DMS53 treated with DMSO at 0.1 percent for 48 hours (cell line): ENCODE measurements around the gene RDH11.
"Not testable (repeated sequence)": the region's sequence is repeated elsewhere in the genome, so short reads cannot be mapped to it uniquely, and the experiment has no call there.

ENCODE experiments used
- DNase-seq: peaks from one replicate; lab custom pipeline; 2025; ENCODE audit not compliant: unreplicated experiment; lab: John Stamatoyannopoulos, UW

RDH11 gene, protein sequence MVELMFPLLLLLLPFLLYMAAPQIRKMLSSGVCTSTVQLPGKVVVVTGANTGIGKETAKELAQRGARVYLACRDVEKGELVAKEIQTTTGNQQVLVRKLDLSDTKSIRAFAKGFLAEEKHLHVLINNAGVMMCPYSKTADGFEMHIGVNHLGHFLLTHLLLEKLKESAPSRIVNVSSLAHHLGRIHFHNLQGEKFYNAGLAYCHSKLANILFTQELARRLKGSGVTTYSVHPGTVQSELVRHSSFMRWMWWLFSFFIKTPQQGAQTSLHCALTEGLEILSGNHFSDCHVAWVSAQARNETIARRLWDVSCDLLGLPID

DNA sequence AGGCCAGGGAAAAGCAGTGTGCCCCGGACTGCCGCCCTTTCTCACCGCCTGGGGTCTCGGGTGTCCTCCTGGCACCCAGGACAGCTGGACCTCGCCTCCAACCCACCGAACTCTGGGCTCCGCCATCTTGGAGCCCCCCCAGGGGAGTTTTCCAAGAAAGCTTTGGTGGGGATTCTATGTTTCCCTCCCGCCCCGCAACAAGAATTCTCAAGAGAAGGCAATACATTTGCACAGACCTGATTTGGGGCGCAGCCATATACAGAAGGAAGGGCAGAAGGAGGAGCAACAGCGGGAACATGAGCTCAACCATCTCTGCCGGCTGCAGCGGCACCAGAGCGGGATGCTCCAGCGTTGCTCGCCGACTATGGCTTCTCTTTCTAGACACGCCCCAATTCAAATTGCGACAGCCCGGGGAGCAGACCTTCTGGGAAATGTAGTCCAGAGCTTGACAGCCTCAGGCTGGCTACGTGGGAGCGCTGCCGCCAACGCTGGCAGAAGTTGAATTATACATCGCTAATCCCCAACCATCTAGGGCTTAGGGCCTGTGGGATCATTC lies at the start of gene RDH11:
Gene RDH11 (minus strand): TSS at position 371 of the 556 bp plus-strand sequence. CDS start 61 bp downstream, at position 310.
- peak; percentile 82 for DNase-seq

DNA sequence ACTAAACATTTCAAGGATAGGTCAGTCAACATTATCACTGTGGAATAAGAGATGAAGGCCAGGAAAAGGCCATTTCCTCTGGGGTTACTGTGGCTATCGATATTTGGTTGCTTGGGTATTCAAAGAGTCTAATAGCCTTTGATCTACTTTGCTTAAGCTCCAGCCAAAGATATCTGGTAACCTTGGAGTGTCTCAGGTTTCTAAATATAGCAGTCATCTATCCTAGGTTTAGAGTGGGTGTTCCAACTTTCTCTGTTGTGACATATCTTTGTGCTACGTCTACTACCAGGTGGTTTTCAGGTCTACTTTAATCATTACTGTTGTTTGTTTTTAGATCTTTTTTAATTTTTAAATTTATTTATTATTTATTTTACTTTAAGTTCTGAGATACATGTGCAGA lies 48.5 kb upstream of the RDH11 start:
- DNase-seq = no peak

DNA sequence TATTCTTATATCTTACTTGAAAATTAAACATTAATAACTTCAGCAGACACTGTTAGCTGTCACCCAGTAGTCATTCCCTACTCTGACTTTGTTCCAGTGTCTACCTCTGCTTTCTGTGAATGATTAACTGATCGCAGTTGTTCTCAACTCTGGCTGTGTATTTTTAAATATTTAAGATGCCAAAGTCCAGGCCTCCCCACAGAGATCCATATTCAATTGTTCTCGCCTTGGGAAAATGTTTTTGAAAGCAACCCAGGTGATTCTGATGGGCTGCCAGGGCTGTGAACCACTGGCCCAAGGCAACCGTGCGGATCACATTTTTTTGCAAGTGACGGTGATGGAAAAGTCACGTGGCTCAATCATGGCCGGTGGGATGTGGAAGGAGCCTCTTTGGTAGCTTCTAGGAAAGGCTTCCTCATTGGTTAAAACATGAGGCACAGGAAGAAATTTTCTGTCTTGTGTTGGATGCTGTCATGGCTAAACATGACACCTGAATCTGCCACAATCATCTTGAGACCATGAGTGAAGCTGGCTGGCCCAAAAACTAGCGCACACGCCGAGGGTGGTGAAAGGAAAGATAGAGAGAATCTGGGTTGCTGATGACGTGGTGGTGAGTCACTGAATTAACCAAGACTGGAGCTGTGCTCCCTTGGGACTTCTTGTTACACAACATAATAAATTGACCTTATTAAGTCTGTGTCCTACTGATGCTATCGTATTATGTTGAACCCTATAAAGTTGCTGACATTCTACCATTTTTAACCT lies 43.4 kb upstream of the RDH11 start:
- DNase-seq = peak; percentile 75

DNA sequence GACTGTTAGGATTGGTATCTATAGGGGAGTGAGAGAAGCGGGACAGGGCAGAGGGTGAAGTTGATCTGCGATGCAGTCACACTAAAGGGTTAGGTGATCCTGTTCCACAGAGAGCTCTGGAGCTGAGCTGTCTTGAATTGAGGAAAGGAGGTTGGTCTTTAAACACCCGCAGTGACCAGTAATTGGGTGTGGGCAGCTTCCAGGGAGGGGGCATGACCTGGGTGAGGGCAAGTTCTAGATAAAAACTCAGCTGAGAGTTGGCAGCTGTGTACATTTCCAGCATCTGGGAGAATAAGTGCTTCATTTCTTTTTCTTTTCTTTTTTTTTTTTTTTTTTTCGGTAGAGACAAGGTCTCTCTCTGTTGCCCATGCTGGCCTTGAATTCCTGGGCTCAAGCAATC lies 41.2 kb upstream of the RDH11 start:
- no peak for DNase-seq

DNA sequence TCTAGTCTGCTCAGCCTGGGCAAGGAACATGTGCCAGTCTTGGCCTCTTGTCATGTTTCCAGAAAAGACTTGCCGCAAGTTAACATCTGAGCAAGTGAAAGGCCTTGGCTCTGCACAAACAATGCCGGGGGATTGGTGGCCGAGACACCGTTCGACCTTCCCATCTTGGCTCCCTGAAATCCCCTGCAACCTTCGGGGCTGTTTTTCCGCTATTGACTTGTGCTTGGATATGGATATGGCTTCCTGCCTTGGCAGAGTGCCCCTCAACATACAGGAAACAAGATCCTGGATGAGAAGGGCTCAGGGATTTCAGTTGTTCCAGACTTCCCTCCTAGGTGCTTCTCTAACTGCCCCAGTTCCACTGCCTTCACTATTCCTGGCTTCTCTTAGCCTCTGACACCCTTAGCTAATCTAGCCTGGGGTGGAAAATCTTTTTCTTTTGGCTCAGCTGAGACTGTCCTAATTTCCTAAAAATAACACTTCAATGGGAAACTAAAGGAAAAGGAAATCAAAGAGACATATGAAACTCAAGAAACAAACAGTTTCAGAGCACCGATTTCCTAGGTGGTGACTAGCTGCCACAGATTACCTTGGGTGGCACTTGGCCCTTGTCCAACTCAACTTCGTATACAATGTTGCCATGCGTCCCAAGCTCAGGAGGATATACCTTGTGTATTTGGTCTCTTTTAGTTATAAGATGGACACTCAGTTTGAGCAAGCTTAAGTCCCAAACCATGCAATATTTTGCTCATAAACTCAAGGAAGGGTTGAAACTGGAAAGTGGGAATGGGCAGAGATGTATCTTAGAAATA lies 40.0 kb upstream of the RDH11 start:
- DNase-seq = no peak

DNA sequence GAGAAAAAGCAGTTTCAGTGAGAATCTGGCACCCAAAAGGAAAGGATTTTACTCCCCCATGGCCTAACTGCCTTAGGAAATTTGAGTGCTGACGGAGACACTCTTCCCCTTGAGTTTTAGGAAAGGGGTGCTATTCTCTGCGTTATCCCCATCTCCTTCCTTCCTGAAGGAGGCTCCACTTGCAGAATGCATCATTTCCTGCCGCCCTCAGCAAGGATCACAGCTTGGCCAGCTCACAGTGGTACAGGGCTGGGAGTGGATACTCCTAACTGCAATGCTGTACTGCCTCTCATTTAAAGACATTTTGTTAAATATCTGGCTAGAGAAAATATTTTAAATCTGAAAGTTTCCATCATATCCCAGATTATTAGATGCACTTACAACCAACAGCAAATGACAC lies 39.1 kb upstream of the RDH11 start:
- DNase-seq = no peak

DNA sequence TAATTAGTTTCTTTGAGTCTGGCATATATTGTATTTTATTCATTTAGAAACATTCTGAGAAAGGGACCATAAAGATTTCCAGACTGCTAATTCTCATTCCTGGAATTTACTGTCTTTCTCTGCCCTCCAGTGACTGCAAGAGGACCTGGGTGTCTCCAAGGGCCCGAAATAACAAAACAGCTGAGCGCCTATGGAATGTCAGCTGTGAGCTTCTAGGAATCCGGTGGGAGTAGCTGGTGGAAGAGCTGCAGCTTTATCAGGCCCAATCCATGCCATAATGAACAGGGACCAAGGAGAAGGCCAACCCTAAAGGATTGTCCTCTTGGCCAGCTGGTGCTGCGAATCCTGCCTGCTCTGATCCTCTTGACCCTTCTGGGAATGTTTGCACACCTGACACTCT lies 38.1 kb upstream of the RDH11 start:
- peak; percentile 75 for DNase-seq

DNA sequence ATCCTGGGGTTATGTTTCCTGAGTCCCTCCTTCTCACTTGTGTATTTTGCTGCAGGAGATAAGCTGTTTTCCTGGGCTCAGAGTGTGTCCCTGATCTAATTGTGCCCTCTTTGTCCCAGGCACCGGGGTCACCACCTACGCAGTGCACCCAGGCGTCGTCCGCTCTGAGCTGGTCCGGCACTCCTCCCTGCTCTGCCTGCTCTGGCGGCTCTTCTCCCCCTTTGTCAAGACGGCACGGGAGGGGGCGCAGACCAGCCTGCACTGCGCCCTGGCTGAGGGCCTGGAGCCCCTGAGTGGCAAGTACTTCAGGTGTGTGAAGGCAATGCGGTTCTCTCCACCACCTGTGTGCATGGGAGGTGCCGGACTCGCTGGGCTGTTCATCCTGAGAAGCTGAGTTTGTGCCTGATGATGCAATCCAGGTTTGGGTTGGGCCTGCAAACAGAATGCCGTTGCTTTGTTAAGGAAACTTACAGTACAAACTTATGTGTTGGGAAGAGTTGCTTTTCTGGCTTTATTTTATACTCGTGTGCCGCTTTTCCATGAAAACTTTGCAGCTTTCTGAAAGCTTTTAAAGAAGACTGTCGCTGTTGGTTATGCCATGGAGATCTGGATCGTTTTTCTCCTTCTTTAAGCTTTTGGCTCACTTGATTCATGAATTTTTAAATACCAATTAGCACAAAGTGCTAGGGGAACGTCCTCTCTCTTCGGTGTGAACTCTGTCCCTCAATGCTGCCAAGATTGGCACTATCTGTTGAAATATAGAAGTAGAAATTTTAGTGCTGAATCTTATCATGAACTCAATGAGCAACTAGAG lies 33.7 kb upstream of the RDH11 start:
- no peak for DNase-seq

DNA sequence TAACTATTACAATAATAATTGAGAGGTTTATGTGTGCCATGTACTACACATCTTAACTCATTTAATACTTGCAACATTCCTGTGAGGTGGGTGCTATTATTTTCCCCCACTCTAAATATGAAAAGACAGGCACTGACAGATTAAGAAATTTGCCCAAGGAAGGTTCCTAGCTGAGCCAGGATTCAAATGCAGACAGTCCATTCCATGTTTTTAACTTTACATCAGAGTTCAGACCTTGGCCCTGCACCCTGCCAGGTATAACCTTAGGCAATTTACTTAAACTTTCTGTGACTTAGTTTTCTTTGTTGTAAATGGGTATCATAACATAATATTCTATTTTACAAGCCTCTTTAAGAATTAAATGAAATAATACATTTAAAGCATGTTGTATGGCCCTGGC lies 32.7 kb upstream of the RDH11 start:
- no peak for DNase-seq

DNA sequence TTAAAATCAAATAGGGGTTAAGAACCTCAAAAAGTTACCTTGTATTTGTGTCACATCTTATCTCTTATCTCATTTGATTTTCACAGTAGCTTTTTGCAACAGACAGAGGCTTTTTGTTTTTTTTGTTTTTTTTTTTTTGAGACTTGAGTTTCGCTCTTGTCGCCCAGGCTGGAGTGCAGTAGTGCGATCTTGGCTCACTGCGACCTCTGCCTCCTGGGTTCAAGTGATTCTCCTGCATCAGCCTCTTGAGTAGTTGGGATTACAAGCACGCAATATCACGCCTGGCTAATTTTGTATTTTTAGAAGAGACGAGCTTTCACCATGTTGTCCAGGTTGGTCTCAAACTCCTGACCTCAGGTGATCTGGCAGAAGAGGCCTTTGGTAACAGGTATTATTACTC lies 31.8 kb upstream of the RDH11 start:
- no peak for DNase-seq

DNA sequence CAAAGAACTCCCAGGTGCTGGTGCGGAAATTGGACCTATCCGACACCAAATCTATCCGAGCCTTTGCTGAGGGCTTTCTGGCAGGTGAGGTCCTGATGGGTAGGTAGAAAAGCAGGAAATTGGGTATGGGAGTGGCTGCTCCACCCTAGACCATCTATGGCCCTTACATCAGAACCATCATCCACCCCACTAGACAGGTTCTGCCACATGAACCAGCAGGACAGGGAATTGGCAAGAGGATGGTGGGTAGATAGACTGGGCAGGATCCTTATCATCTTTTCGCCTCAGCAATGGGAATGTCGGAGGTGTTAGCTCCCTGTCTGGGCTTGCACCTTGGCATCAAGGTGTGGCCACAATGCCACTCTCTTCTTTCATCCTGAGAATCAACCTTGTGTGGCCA lies 29.6 kb upstream of the RDH11 start:
- DNase-seq = no peak

DNA sequence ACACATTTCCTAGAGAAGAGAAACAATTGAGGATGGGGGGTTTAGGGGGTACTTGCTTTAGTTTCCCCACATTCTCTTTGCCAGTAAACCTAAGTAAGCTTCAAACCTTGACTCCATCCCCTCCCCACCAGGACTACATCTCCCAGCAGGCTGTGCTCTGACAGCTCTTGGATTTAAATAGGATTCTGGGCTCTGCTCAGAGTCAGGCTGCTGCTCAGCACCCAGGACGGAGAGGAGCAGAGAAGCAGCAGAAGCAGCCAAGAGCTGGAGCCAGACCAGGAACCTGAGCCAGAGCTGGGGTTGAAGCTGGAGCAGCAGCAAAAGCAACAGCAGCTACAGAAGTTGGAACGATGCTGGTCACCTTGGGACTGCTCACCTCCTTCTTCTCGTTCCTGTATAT lies 26.7 kb upstream of the RDH11 start:
- DNase-seq = no peak

DNA sequence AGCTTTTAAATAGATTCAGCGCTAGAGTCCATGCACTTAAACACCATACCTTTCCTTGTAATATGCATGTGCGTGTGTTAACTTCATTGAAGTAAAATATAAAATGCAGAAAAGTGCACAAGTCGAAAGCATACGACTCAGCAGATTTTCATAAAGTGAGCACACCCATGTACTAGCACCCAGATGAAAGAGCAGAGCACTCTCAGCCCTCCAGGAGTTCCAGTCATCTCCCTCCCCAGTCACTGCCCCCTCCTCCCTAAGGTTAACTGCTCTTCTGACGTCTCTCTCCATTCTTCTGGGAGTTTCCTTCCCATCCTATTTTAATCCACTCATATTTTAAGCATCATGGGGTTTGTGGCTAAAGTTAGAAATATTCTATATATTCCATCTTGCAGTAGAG lies 26.3 kb upstream of the RDH11 start:
- no peak for DNase-seq

DNA sequence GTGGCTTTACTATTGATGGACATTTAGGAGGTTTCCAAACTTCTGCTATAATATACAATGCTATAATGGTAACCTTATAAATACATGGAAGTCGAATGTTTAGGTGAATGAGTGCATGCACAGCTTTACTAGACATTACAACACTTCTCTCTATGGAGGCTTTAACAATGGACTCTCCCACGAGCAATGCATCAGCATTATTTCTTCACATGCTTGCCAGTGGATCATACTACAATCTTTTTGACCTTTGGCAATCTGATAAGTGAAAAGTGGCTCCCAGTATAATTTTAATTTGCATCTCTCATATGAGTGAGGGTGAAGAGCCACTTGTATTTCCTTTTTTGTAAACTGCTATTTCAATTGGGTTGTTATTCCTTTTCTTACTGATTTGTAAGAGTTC lies 24.3 kb upstream of the RDH11 start:
- no peak for DNase-seq

DNA sequence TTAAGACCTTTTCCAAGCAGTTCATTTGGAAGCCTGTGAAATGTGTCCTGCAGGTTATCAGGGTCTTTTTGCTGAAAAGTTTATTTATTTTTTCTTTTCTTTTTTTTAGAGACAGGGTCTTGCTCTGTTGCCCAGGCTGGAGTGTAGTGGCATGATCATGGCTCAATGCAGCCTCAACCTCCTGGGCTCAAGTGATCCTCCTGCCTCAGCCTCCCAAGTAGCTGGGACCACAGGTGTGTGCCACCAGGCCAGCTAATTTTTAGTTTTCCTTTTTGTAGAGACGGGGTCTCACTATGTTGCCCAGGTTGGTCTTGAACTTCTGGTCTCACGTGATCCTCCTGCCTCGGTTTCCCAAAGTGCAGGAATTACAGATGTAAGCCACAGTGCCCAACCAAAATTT lies 23.8 kb upstream of the RDH11 start:
- not testable (repeated sequence) for DNase-seq

DNA sequence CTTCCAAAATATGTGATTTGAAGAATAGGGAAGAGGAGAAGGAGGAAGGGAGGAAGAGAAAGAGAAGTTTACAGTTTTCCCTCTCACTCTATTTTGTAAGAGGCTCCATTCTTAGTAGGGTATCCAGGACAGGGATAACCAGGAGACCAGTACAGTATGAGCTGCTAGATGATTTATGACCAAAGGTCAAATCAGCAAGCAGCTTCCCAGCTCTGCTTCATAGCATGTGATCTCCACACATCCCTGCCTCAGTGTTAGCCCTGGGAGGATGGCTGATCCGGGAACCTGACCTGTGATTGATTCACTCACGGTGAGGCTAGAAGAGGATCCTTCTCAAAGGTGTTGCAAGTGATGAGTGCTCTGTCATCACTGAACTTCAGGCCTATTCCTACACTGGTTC lies 22.7 kb upstream of the RDH11 start:
- DNase-seq = no peak

DNA sequence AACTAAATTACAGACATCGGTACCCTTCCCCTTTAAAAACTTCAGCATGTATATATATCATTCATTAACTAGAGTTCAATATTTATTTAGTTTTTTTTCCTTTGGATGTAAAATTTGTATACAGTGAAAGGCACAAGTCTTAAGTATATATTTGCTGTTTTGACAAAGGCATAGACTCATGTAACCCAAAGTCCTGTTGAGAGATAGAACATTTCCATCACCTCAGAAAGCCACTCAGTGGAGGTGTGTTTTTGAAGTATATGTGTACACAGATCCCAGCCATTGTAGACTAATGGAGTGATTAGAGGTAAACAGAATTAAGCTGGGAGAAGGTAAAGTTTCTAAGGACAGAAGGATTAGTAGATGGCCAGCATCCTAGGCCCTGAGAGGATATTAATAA lies 21.5 kb upstream of the RDH11 start:
- no peak for DNase-seq

DNA sequence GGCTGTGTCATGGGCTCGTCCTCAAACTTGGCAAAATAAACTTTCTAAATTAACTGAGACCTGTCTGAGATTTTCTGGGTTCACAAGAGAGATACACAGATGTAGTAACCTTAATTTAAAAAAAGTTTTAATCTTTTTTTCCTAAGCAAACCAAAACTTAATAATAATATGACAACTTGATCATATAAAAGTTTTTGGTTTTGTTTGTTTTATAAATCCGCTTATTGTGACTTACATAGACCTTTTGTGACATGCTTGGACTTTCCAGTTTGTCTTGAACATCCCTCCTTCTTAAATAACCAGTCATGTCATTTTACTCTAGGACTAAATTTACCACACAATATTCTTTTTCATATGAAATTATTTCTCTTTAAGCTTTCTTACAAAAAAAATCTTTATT lies 14.6 kb upstream of the RDH11 start:
- DNase-seq = no peak

DNA sequence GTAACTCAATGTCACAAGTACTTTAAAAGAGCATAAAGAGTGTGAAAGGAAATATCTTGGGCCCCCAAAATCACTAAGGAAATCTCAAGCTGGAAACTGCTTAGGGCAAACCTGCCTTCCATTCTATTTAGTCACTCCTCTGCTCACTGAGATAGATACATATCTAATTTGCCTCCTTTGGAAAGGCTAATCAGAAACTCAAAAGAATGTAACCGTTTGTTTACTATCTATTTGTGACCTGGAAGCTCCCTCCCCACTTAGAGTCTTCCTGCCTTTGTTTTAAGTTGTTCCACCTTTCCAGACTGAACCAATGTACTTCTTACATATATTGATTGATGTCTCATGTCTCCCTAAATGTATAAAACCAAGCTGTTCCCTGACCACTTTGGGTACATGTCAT lies 14.2 kb upstream of the RDH11 start:
- not testable (repeated sequence) for DNase-seq

DNA sequence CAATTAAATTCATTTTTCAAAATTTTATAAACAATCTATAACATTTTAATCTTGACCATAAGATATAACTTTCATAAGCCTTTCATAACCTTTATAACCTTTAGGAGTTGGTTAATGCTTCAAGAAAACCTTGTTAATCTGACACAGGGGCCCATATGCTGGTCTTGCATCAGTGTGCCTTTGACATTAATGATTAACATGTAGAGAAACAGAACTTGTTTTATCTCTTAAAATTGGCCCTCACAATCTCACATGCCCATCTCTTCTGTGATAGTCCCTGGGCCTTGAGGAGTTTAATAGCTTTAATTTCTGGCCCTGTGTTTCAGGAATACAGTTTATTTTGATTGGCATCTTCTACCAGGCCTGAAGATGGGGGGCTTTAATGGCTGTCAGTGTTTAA lies 13.8 kb upstream of the RDH11 start:
- not testable (repeated sequence) for DNase-seq

DNA sequence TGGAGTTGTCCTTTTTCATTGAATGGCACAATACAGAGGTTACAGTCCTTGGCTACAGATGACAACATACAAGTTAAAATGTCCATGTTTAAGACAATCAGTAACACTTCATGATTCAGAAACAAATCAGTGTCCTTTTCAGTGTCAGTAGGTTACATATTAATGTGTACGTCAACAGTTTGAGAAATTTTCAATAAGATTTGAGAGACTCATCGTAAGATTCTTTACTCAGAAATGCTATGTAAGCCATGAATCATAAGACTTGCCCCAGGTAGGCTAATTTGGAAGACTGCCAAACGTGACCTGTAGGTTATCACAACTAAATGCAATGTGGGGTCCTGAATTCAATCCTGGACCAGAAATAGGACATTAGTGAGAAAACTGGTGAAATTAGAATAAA lies 9.6 kb upstream of the RDH11 start:
- no peak for DNase-seq
